ENCODE measurements around the gene TACC3. TPM values are rescaled to one million over a fixed set of nuclear protein-coding genes. Genes with fewer than 3 reads are reported as not detected.

The TACC3 gene
- total RNA-seq, 6 experiments from 2014 or later = 44.2 to 95.3 (median 93.3) TPM

- Mint-ChIP-seq H3K27me3 (ENCODE audit: insufficient read depth) (peaks cover 14% of the 10 kb centered on the region), H3K9me3 (no peaks in the 10 kb centered on the region), H3K4me3 (no peak within 1 kb of the TSS), H3K36me3 (ENCODE audit: low read depth) (no peaks in the 10 kb centered on the region), H3K27ac (no peak within 1 kb of the TSS), H3K4me1 (ENCODE audit: low read depth) (no peaks in the 10 kb centered on the region)
- no peak for TF ChIP-seq CTCF (IDR thresholded peaks at IDR 0.05)
- DNase-seq = no peak
These were observed 71.6 kb downstream of the TACC3 start, which contains the start of gene FGFR3 for GRCh38 chr4:1792832-1793495. TSS of gene FGFR3 (plus strand) at chr4:1793293. CDS start at chr4:1793935, 642 bp downstream.

GRCh38 chr4:1793496-1793840 is 72.1 kb downstream of the TACC3 start:
- TF ChIP-seq CTCF (IDR thresholded peaks at IDR 0.05) = no peak
- Mint-ChIP-seq H3K4me1 (ENCODE audit: low read depth) (no peaks in the 10 kb centered on the region), H3K4me3 (no peak overlapping the region), H3K27me3 (ENCODE audit: insufficient read depth) (peaks cover 14% of the 10 kb centered on the region), H3K27ac (no peak overlapping the region), H3K9me3 (no peaks in the 10 kb centered on the region), H3K36me3 (ENCODE audit: low read depth) (no peaks in the 10 kb centered on the region)
- DNase-seq = no peak

- no peaks in the 10 kb centered on the region for H3K9me3 Mint-ChIP-seq
- H3K4me3 Mint-ChIP-seq = no peak overlapping the region
- H3K4me1 Mint-ChIP-seq (ENCODE audit: low read depth) = no peaks in the 10 kb centered on the region
- peaks cover 14% of the 10 kb centered on the region for H3K27me3 Mint-ChIP-seq (ENCODE audit: insufficient read depth)
- DNase-seq = no peak
- no peak for TF ChIP-seq CTCF (IDR thresholded peaks at IDR 0.05)
- no peaks in the 10 kb centered on the region for H3K36me3 Mint-ChIP-seq (ENCODE audit: low read depth)
- no peak overlapping the region for H3K27ac Mint-ChIP-seq
These were observed 72.9 kb downstream of the TACC3 start for GRCh38 chr4:1793940-1794808.

Other genes starting within 250 kb of the TACC3 start
- 1 to 10 TPM; 2.3 to 3.2 (median 2.7) TPM for gene FAM53A, start 37.2 kb upstream of the TACC3 start, total RNA-seq (2021; fragmentation: NEBNext Ultra II Directional; extraction: Animal tissue kit (Norgen Biotek cat#: 25700))
- 10 to 100 TPM; 44.7 to 61.9 (median 58.4) TPM for gene SLBP, start 9.2 kb upstream of the TACC3 start, total RNA-seq (2021; fragmentation: NEBNext Ultra II Directional; extraction: Animal tissue kit (Norgen Biotek cat#: 25700))
- gene TMEM129, start 198 bp upstream of the TACC3 start, total RNA-seq (2021; fragmentation: NEBNext Ultra II Directional; extraction: Animal tissue kit (Norgen Biotek cat#: 25700)) = 10 to 100 TPM; 24.6 to 36.7 (median 27.7) TPM
- gene FGFR3, start 71.8 kb downstream of the TACC3 start, total RNA-seq (2021; fragmentation: NEBNext Ultra II Directional; extraction: Animal tissue kit (Norgen Biotek cat#: 25700)) = 1 to 10 TPM in 1 of 6 experiments, under 1 TPM in 5; 0.59 to 1.6 (median 0.75) TPM
- 10 to 100 TPM; 47.4 to 64.0 (median 53.3) TPM for gene LETM1, start 134.6 kb downstream of the TACC3 start, total RNA-seq (2021; fragmentation: NEBNext Ultra II Directional; extraction: Animal tissue kit (Norgen Biotek cat#: 25700))
- 100 to 1,000 TPM in 4 of 6 experiments, 10 to 100 TPM in 2; 65.2 to 121 (median 109) TPM for gene NSD2, start 149.9 kb downstream of the TACC3 start, total RNA-seq (2021; fragmentation: NEBNext Ultra II Directional; extraction: Animal tissue kit (Norgen Biotek cat#: 25700))